Measurements from ENCODE around the gene TBC1D20. TPM values are rescaled to one million over a fixed set of nuclear protein-coding genes. Genes with fewer than 3 reads are reported as not detected.

Gene TBC1D20
- total and polyA plus RNA-seq, 2 donors (not counting 1 experiment from before 2014, with no cell fraction given), result 33.9 to 38.3 TPM

GRCh38 chr20:399182-399707 lies 63.1 kb downstream of the TBC1D20 start:
- Histone ChIP-seq H3K4me2 (ENCODE audit: extremely low read depth, insufficient read depth, low read length) (no peak overlapping the region), H4K20me1 (ENCODE audit: control insufficient read depth, extremely low read depth, insufficient read depth, low read length) (no peaks in the 10 kb centered on the region), H3K9ac (ENCODE audit: insufficient read depth, low read length) (no peak overlapping the region), H2AFZ (ENCODE audit: low read length) (no peak overlapping the region), H3K36me3 (ENCODE audit: control insufficient read depth, insufficient read depth, low read length) (peaks cover 14% of the 10 kb centered on the region), H3K4me1 (ENCODE audit: control insufficient read depth, extremely low read depth, insufficient read depth, low read length) (no peaks in the 10 kb centered on the region), H3K27ac (ENCODE audit: insufficient read depth, low read length) (no peak overlapping the region), H3K4me3 (replicated peaks in 1 of 4; ENCODE audit: control extremely low read depth in 1 of 4, insufficient read depth in 1 of 4, low read depth in 3 of 4, low read length in 4 of 4) (no peak overlapping the region), H3K9me3 (ENCODE audit: control insufficient read depth, insufficient read depth, low read depth, low read length) (no peaks in the 10 kb centered on the region), H3K27me3 (ENCODE audit: control insufficient read depth, insufficient read depth, low read length) (no peaks in the 10 kb centered on the region), H3K79me2 (ENCODE audit: control insufficient read depth, insufficient read depth, low read length) (no peaks in the 10 kb centered on the region)
- no peak for DNase-seq (ENCODE audit: low read depth in 2 of 2)
- TF ChIP-seq, protein P1, sequence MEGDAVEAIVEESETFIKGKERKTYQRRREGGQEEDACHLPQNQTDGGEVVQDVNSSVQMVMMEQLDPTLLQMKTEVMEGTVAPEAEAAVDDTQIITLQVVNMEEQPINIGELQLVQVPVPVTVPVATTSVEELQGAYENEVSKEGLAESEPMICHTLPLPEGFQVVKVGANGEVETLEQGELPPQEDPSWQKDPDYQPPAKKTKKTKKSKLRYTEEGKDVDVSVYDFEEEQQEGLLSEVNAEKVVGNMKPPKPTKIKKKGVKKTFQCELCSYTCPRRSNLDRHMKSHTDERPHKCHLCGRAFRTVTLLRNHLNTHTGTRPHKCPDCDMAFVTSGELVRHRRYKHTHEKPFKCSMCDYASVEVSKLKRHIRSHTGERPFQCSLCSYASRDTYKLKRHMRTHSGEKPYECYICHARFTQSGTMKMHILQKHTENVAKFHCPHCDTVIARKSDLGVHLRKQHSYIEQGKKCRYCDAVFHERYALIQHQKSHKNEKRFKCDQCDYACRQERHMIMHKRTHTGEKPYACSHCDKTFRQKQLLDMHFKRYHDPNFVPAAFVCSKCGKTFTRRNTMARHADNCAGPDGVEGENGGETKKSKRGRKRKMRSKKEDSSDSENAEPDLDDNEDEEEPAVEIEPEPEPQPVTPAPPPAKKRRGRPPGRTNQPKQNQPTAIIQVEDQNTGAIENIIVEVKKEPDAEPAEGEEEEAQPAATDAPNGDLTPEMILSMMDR (conservative IDR thresholded peaks at IDR 0.05 in 1 of 2, IDR thresholded peaks at IDR 0.05 in 1 of 2; ENCODE audit: low read depth in 1 of 2, low read length in 2 of 2), result no peak
- no peak for TF ChIP-seq EZH2 (IDR thresholded peaks at IDR 0.05; ENCODE audit: low read length, missing control alignments)

- Histone ChIP-seq H3K4me2 (ENCODE audit: extremely low read depth, insufficient read depth, low read length) (no peak overlapping the region), H3K9ac (ENCODE audit: insufficient read depth, low read length) (no peak overlapping the region), H3K27me3 (ENCODE audit: control insufficient read depth, insufficient read depth, low read length) (no peaks in the 10 kb centered on the region), H3K36me3 (ENCODE audit: control insufficient read depth, insufficient read depth, low read length) (peaks cover 14% of the 10 kb centered on the region), H3K79me2 (ENCODE audit: control insufficient read depth, insufficient read depth, low read length) (no peaks in the 10 kb centered on the region), H3K9me3 (ENCODE audit: control insufficient read depth, insufficient read depth, low read depth, low read length) (no peaks in the 10 kb centered on the region), H3K4me1 (ENCODE audit: control insufficient read depth, extremely low read depth, insufficient read depth, low read length) (no peaks in the 10 kb centered on the region), H3K27ac (ENCODE audit: insufficient read depth, low read length) (no peak overlapping the region), H2AFZ (ENCODE audit: low read length) (no peak overlapping the region), H3K4me3 (replicated peaks in 1 of 4; ENCODE audit: control extremely low read depth in 1 of 4, insufficient read depth in 1 of 4, low read depth in 3 of 4, low read length in 4 of 4) (no peak overlapping the region), H4K20me1 (ENCODE audit: control insufficient read depth, extremely low read depth, insufficient read depth, low read length) (no peaks in the 10 kb centered on the region)
- TF ChIP-seq, protein P1 (conservative IDR thresholded peaks at IDR 0.05 in 1 of 2, IDR thresholded peaks at IDR 0.05 in 1 of 2; ENCODE audit: low read depth in 1 of 2, low read length in 2 of 2), result no peak
- TF ChIP-seq EZH2 (IDR thresholded peaks at IDR 0.05; ENCODE audit: low read length, missing control alignments), result no peak
- no peak for DNase-seq (ENCODE audit: low read depth in 2 of 2)
Measured at GRCh38 chr20:397432-398237, 64.7 kb downstream of the TBC1D20 start.

DNA sequence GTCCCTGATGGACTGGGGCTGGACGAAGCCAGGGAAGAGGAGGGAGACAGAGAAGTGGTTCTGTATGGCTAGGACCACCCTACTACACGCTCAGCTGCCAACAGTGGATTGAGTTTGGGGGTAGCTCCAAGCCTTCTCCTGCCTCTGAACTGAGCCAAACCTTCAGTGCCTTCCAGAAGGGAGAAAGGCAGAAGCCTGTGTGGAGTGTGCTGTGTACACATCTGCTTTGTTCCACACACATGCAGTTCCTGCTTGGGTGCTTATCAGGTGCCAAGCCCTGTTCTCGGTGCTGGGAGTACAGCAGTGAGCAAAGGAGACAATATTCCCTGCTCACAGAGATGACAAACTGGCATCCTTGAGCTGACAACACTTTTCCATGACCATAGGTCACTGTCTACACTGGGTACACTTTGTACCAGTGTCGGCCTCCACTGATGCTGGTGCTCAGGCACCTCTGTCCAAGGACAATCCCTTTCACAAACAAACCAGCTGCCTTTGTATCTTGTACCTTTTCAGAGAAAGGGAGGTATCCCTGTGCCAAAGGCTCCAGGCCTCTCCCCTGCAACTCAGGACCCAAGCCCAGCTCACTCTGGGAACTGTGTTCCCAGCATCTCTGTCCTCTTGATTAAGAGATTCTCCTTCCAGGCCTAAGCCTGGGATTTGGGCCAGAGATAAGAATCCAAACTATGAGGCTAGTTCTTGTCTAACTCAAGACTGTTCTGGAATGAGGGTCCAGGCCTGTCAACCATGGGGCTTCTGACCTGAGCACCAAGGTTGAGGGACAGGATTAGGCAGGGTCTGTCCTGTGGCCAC lies 65.5 kb downstream of the TBC1D20 start:
- TF ChIP-seq, protein P1 (conservative IDR thresholded peaks at IDR 0.05 in 1 of 2, IDR thresholded peaks at IDR 0.05 in 1 of 2; ENCODE audit: low read depth in 1 of 2, low read length in 2 of 2), result no peak
- TF ChIP-seq EZH2 (IDR thresholded peaks at IDR 0.05; ENCODE audit: low read length, missing control alignments), result no peak
- no peak overlapping the region for H3K27ac ChIP-seq (ENCODE audit: insufficient read depth, low read length)
- H3K4me2 ChIP-seq (ENCODE audit: extremely low read depth, insufficient read depth, low read length), result no peak overlapping the region
- no peaks in the 10 kb centered on the region for H4K20me1 ChIP-seq (ENCODE audit: control insufficient read depth, extremely low read depth, insufficient read depth, low read length)
- H3K4me3 ChIP-seq (replicated peaks in 1 of 4; ENCODE audit: control extremely low read depth in 1 of 4, insufficient read depth in 1 of 4, low read depth in 3 of 4, low read length in 4 of 4), result no peak overlapping the region
- H3K27me3 ChIP-seq (ENCODE audit: control insufficient read depth, insufficient read depth, low read length), result no peaks in the 10 kb centered on the region
- no peaks in the 10 kb centered on the region for H3K9me3 ChIP-seq (ENCODE audit: control insufficient read depth, insufficient read depth, low read depth, low read length)
- H3K4me1 ChIP-seq (ENCODE audit: control insufficient read depth, extremely low read depth, insufficient read depth, low read length), result no peaks in the 10 kb centered on the region
- H3K36me3 ChIP-seq (ENCODE audit: control insufficient read depth, insufficient read depth, low read length), result peaks cover 16% of the 10 kb centered on the region
- no peak overlapping the region for H3K9ac ChIP-seq (ENCODE audit: insufficient read depth, low read length)
- no peak for DNase-seq (ENCODE audit: low read depth in 2 of 2)
- H3K79me2 ChIP-seq (ENCODE audit: control insufficient read depth, insufficient read depth, low read length), result no peaks in the 10 kb centered on the region
- no peak overlapping the region for H2AFZ ChIP-seq (ENCODE audit: low read length)
